Germinal center (tissue), 1 donor: ENCODE measurements around the gene TTC28.
A peak's percentile ranks its signal among the peaks of the same experiment; 100 is the strongest.
"Not testable (repeated sequence)": the region's sequence is repeated elsewhere in the genome, so short reads cannot be mapped to it uniquely, and the experiment has no call there.

Experiments used
- DNase-seq: peaks from one replicate; pipeline ENCODE4 v3.0.0; 2012; ENCODE audit warnings: mixed read lengths, low spot score

TTC28 gene

DNA sequence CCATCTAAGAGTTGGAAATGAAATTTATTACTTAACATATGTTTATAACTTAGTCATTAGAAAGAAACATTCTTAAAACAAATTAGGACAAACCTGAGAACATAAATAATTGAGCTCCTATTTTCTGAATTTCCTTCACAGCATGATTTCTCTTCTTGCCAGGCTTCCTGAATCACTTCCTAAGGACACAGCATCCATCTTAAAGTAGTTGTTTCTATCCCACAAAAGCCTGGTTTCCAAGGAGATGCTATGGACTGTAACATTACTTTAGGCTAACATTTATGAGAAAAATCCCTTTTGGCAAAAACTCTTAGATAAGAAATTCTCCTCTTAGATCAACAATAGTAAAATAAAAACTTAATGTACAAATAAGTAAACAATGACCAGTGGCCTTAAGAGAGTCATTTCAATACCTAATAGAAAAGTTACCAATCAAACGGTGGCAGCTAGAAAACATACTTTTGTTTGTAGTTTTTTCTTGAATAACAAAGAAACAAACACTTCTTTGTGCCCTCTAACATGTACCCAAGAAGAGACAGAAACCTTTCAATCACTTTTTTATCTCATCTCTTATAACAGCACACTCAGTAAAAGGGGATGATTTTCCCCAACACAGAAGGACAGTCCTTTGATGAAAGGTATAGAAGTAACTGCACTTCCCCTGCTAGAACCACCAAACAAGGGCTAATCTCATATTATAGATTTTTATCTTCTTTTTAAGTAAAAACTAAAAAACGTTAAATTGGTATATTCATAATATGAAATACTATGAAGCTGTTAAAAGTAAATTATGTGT lies 74.5 kb downstream of the TTC28 start:
- no peak for DNase-seq

- DNase-seq: no peak
Measured at GRCh38 chr22:28601915-28602314, 77.7 kb downstream of the TTC28 start.

DNA sequence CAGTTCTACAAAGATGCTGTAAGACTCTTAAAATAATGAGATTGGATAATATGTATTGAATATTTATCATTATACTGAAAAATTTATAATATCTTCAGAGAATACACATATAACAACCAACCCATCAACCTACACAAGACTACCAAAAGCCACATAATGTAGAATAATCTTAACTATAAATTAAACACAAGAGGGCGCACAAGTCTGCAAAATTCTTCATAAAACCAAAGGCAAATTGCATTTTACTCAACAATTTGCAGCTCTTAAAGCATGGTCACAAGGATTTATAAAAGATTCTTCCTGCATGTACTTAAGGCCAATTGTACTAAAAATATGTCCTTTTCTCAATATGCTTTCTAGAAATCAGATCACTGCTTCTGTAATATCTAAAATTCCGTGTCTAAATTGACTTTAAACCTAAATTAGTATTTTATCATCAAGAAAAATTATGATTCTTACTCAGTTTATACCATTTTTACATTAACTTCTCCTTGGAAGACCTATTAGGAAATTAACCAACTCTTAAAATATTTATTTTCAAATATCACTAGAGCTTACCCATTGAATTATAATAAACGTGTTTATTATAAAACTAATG lies 79.0 kb downstream of the TTC28 start:
- peak; percentile 23 for DNase-seq

DNA sequence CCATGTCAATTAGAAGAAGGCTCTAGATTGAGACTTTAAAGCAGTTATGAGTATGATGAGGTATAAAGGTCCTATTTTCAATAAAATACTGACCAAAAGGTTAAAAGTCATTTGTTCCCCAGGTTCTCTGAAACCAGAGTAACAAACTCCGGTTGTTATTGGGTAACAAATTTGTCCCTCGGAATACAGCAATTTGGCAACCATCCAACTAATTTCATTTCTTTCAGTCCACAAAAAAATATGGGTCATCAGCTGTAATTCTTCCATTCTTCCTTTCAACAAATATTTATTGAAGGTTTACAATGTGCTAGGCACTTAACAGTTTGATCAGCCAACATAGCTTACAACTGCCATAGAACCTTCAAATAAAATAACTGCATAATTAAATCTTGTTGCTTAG lies 79.9 kb downstream of the TTC28 start:
- no peak for DNase-seq

DNA sequence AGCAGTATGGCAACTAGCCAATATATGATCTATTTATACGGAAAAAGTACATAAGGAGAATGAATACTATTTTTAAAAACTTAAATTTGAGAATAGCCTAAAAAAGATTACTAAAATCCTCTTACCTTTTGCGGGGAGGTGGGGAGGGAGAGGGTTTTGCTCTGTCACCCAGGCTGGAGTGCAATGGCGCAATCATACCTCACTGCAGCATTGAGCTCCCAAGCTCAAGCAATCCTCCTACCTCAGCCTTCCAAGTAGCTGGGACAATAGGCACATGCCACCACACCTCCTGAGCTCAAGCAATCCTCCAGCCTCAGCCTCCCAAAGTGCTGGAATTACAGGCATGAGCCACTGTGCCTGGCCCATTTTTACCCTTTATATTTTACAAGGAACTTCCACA lies 82.0 kb downstream of the TTC28 start:
- DNase-seq: no peak

- peak; percentile 5 for DNase-seq
Measured at GRCh38 chr22:28594797-28595462, 84.7 kb downstream of the TTC28 start.

- DNase-seq: no peak
Measured at GRCh38 chr22:28594076-28594796, 85.4 kb downstream of the TTC28 start.

GRCh38 chr22:28593299-28593698 lies 86.3 kb downstream of the TTC28 start:
- DNase-seq: no peak

DNA sequence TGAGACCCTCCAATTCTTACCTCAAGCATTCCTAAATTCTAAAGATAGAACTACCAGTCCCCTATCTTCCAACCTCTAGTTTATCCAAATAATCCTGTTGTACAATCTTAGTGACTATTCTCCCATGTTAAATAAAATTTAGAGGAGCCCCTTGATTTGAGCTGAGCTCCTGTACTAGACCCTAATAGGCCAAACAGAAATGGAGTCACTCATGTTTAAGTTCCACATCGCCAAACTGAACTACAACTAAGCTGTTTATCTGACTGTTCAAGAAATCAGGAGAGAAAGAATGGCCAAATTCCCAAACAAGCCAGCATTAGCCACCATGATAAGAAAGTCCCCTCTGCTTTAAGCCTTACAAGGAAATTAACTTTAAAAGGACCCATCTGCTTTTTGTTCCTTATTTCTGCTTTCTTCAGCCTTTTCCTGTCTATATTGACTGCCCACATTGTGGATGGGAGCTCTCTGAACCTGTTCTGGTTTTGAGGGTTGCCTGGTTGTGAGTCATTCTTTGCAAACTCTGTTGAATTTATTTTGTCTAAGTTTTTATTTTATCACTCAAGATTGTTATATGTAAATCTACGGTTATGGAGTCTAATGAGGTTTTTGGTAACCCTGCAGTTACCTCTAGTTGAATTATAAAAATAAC lies 90.4 kb downstream of the TTC28 start:
- DNase-seq: no peak

DNA sequence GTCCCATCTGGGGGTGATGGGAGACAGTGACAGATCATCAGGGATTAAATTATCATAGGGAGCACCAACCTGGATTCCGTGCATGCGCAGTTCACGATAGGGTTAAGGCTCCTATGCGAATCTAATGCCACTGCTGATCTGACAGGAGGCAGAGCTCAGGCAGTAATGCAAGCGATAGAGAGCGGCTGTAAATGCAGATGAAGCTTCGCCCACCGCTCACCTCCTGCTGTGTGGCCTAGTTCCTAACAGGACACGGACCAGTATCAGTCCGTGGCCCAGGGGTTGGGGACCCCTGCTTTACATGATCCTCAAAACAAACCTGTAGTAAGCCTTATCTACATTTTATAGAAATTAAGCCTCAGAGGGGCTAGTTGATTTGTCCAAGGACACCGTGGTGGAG lies 94.3 kb downstream of the TTC28 start:
- no peak for DNase-seq

- no peak for DNase-seq
Measured at GRCh38 chr22:28582806-28583205, 96.8 kb downstream of the TTC28 start.

DNA sequence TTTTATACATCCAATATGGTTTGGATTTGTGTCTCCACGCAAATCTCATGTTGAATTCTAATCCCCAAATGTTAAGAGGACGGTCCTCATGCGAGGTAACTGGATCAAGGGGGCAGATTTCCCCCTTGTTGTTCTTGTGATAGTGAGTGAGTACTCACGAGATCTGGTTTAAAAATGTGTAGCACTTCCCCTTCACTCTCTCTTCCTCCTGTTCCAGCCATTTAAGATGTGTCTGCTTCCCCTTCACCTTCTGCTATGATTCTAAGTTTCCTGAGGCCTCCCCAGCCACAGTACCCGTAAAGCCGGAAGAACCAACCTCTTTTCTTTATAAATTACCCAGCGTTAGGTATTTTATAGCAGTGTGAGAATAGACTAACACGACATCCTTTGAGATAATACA lies 98.6 kb downstream of the TTC28 start:
- DNase-seq: no peak

GRCh38 chr22:28576162-28576561 lies 103.5 kb downstream of the TTC28 start:
- DNase-seq: no peak

DNA sequence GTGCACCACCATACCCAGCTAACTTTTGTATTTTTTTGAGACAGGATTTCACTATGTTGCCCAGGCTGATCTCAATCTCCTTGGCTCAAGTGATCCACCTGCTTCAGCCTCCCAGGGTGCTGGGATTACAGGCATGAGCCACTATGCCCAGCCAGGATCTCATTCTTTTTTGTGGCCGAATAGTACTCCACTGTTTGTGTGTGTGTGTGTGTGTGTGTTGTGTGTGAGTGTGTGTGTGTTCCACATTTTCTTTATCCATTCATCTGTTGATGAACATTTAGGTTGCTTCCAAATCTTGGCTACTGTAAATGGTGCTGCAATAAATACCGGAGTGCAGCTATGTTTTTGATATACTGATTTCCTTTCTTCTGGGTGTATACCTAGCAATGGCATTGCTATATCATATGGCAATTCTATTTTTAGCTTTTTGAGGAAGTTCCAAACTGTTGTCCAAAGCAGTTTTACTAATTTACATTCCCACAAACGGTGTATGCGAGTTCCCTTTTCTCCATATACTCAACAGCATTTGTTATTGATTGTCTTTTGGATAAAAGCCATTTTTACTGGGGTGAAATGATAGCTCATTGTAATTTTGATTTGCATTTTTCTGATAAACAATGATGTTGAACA lies 105.4 kb downstream of the TTC28 start:
- no peak for DNase-seq

GRCh38 chr22:28570696-28571373 lies 108.8 kb downstream of the TTC28 start:
- DNase-seq: no peak

- not testable (repeated sequence) for DNase-seq
Measured at GRCh38 chr22:28568974-28569373, 110.7 kb downstream of the TTC28 start.

GRCh38 chr22:28568099-28568498 lies 111.5 kb downstream of the TTC28 start:
- no peak for DNase-seq

DNA sequence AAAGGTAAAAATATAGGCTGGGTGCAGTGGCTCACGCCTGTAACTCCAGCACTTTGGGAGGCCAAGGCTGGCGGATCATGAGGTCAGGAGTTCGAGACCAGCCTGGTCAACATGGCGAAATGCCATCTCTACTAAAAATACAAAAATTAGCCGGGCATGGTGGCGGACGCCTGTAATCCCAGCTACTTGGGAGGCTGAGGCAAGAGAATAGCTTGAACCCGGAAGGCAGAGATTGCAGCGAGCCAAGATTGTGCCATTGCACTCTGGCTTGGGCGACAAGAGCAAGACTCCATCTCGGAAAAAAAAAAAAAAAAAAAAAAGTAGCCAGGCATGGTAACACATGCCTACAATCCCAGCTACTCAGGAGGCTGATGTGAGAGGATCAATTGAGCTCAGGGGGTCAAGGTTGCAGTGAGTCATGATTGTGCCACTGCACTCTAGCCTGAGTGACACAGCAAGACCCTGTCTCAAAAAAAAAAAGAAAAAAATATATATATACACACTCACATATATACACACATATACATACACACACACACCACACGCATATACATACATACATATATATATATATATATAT lies 112.6 kb downstream of the TTC28 start:
- not testable (repeated sequence) for DNase-seq

DNA sequence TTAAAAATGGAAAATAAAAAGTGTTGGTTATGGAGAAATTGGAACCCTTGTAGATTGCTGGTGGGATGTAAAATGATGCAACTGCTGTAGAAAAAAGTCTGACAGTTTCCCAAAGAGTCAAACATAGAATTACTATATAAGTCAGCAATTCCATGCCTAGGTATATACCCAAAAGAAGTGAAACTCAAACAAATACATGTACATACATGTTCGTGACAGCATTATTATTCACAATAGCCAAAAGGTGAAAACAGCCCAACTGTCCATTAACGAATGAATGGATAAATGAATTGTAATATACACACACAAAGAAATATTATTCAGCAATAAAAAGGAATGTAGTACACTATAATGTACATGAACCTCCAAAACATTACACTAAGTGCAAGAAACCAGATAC lies 116.0 kb downstream of the TTC28 start:
- no peak for DNase-seq

DNA sequence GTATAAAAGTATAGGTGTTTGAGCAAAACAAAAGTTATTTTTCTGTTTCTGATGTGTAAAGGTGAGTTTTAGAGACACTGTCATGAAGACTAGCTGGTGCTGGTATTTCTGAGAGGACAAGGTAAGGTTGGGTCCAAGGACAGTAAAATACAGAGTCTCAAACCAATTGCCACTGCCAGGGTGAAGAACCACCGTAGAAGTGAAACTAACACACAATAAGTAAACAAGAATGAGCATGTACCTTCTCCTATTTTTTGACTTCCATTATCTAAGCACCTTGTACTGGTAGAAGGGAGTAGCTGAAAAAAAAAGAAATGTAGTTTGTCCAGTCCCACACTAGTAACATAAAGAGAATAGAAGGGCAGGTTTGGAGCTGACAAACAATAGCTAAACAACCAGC lies 117.3 kb downstream of the TTC28 start:
- no peak for DNase-seq

DNA sequence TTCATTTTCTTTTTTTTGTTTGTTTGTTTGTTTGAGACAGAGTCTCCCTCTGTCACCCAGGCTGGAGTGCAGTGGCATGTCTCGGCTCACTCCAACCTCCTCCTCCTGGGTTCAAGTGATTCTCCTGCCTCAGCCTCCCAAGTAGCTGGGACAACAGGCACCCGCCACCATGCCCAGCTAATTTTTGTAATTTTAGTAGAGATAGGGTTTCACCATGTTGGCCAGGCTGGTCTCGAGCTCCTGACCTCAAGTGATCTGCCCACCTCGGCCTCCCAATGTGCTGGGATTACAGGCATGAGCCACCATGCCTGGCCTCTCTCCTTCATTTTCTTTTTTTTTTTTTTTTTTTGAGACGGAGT lies 118.9 kb downstream of the TTC28 start:
- DNase-seq: not testable (repeated sequence)
